RWPE2 (cell line): ENCODE results near the gene TWIST2.

Experiments
- ATAC-seq: fragments of 200-7000 bp; cut with Tn5 transposase; 3 replicates; pipeline ENCODE4 v1.9.1; 2021; ENCODE audit warnings: low read depth
- DNase-seq: peaks from one replicate; pipeline ENCODE4 v3.0.0-alpha.2; 2020; ENCODE audit warnings: low spot score
- H3K27ac ChIP-seq: fragments of 450-650 bp; 2 replicates; pipeline ENCODE4 v1.5.1; 2017; ENCODE audit warnings: mild to moderate bottlenecking; ENCODE audit not compliant: poor library complexity, severe bottlenecking
- H3K27me3 ChIP-seq: fragments of 250-450 bp; sonication (Bioruptor Pico); 2 replicates; pipeline ENCODE4 v1.5.1; 2021; ENCODE audit warnings: mild to moderate bottlenecking, moderate library complexity; ENCODE audit not compliant: insufficient read depth, poor library complexity, severe bottlenecking
- H3K36me3 ChIP-seq: fragments of 250-450 bp; sonication (Bioruptor Pico); 2 replicates; pipeline ENCODE4 v1.5.1; 2020; ENCODE audit warnings: low read depth, mild to moderate bottlenecking, moderate library complexity
- H3K4me1 ChIP-seq: fragments of 250-450 bp; sonication (Bioruptor Pico); 2 replicates; pipeline ENCODE4 v1.5.1; 2021; ENCODE audit warnings: mild to moderate bottlenecking, moderate library complexity; ENCODE audit not compliant: insufficient read depth, poor library complexity, severe bottlenecking
- H3K4me3 ChIP-seq: fragments of 250-450 bp; sonication (Bioruptor Pico); 2 replicates; pipeline ENCODE4 v1.5.1; 2021; ENCODE audit warnings: mild to moderate bottlenecking, moderate library complexity; ENCODE audit not compliant: severe bottlenecking
- H3K9me3 ChIP-seq: fragments of 250-450 bp; sonication (Bioruptor Pico); 2 replicates; pipeline ENCODE4 v1.5.1; 2021; ENCODE audit warnings: mild to moderate bottlenecking, moderate library complexity; ENCODE audit not compliant: severe bottlenecking
- TF ChIP-seq, protein P1 (sequence below): fragments of 450-650 bp; IDR thresholded peaks from one replicate; pipeline ENCODE4 v1.5.1; 2017; ENCODE audit warnings: mild to moderate bottlenecking, moderate library complexity; ENCODE audit not compliant: poor library complexity, severe bottlenecking

TWIST2 gene

DNA sequence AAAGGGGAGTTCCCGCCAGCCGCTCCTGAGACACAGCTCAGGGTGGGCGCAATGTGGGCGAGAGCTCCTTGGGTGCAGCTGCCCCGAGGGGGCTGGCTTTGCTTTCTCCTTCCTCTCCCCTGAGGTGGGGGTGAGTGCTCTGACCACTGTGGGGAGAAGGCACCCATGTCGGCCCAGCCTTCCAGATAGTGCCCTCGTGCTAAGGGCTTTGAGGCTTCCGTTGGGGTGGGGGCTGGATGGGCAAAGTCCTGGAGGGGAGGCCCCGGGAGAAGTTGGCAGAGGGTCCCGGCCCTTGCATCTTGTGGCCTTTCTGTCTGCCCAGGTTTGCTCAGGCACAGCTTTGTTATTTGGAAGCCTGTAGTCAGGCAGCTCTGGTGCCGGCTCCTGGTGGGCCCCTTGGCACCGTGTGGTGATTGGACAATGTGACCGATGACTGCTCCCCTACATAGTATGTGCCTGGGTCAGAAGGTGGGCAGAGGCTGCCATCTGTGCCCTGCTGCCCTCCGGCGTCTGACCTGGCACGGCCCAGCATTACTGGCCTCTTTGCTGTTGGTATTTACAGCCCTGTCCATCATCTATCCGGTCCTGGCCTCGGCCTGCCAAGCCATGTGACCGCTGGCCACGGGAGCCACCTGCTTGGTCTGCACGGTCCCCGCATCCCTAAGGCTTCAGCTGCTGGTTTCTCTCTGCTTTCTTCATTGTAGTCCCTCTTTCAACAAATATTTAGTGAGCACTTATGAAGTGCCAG, 50.8 kb downstream of the TWIST2 start:
- DNase-seq = no peak
- Histone ChIP-seq H3K4me3 (no peak overlapping the region), H3K9me3 (no peaks in the 10 kb centered on the region), H3K27ac (no peak overlapping the region), H3K27me3 (no peaks in the 10 kb centered on the region), H3K36me3 (no peaks in the 10 kb centered on the region), H3K4me1 (no peaks in the 10 kb centered on the region)
- TF ChIP-seq, protein P1, sequence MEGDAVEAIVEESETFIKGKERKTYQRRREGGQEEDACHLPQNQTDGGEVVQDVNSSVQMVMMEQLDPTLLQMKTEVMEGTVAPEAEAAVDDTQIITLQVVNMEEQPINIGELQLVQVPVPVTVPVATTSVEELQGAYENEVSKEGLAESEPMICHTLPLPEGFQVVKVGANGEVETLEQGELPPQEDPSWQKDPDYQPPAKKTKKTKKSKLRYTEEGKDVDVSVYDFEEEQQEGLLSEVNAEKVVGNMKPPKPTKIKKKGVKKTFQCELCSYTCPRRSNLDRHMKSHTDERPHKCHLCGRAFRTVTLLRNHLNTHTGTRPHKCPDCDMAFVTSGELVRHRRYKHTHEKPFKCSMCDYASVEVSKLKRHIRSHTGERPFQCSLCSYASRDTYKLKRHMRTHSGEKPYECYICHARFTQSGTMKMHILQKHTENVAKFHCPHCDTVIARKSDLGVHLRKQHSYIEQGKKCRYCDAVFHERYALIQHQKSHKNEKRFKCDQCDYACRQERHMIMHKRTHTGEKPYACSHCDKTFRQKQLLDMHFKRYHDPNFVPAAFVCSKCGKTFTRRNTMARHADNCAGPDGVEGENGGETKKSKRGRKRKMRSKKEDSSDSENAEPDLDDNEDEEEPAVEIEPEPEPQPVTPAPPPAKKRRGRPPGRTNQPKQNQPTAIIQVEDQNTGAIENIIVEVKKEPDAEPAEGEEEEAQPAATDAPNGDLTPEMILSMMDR = no peak
- no peak for ATAC-seq

GRCh38 chr2:238899386-238899785, 51.5 kb downstream of the TWIST2 start:
- H3K4me3 ChIP-seq = no peak overlapping the region
- H3K9me3 ChIP-seq = no peaks in the 10 kb centered on the region
- TF ChIP-seq, protein P1 = no peak
- DNase-seq (no peak), ATAC-seq (no peak)
- H3K36me3 ChIP-seq = no peaks in the 10 kb centered on the region
- H3K4me1 ChIP-seq = no peaks in the 10 kb centered on the region
- H3K27me3 ChIP-seq = no peaks in the 10 kb centered on the region
- H3K27ac ChIP-seq = no peak overlapping the region

- H3K27ac ChIP-seq = no peak overlapping the region
- ATAC-seq = no peak
- TF ChIP-seq, protein P1 = no peak
- no peaks in the 10 kb centered on the region for H3K36me3 ChIP-seq
- H3K4me3 ChIP-seq = no peak overlapping the region
- H3K9me3 ChIP-seq = no peaks in the 10 kb centered on the region
- H3K27me3 ChIP-seq = no peaks in the 10 kb centered on the region
- DNase-seq = no peak
- no peaks in the 10 kb centered on the region for H3K4me1 ChIP-seq
These were observed 52.6 kb downstream of the TWIST2 start for GRCh38 chr2:238900511-238900910.

DNA sequence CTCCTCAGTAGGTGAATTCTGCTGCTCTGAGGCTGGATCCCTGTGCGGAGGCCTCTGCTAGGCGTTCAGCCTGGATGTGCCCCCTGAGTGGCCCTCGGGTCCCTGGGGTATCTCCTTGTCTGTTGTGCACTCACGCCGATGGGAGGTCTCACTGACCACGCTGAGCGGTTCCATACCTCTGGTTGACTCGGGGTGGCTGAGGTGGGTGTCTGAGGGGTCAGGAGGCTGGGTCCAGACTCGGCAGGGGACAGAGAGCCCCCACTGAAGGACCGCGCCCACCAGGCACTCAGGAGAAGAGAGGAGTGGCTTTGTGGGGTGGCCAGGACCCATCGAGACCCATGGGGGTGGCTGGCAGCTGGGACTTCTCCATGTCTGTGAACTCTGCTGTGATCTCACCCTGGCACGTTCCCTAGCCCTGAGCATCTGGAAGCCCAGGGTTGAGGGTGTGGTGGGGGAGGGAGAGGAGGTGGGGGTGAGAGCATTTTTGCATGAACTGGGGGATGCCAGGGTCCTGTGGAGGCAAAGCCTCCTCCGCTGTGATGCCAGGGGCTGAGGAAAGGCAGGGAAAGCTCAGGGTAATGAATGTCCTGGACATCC, 53.7 kb downstream of the TWIST2 start:
- Histone ChIP-seq H3K27me3 (no peaks in the 10 kb centered on the region), H3K27ac (no peak overlapping the region), H3K4me3 (no peak overlapping the region), H3K36me3 (no peaks in the 10 kb centered on the region), H3K9me3 (no peaks in the 10 kb centered on the region), H3K4me1 (no peaks in the 10 kb centered on the region)
- no peak for DNase-seq
- ATAC-seq = no peak
- TF ChIP-seq, protein P1 = no peak

- Histone ChIP-seq H3K27ac (no peak overlapping the region), H3K9me3 (no peaks in the 10 kb centered on the region), H3K27me3 (no peaks in the 10 kb centered on the region), H3K4me1 (no peaks in the 10 kb centered on the region), H3K36me3 (no peaks in the 10 kb centered on the region), H3K4me3 (no peak overlapping the region)
- TF ChIP-seq, protein P1 = no peak
- DNase-seq (no peak), ATAC-seq (no peak)
These were observed 54.4 kb downstream of the TWIST2 start for GRCh38 chr2:238902285-238902684.
